ENCODE measurements around the gene BLACAT1.

Gene BLACAT1

DNA sequence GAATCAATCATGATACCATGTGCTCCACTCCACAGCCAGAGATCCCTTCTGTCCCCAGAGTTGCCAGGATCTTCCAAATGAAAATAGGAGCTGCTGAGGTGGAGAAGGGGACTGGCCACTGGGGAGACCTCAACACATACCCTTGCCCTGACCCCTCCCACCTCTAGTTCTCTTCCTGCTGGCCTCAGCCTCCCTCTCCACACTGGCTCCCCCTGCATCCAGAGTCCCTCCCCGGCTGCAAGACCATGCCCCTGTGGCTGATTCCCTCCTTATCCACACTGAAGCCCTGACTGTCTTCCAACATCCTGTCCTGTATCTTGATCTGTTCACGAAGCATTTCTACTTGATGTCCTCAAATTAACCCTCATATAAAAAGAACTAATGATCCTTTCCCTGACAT is 27.5 kb upstream of the BLACAT1 start:
- TF ChIP-seq, protein P1, sequence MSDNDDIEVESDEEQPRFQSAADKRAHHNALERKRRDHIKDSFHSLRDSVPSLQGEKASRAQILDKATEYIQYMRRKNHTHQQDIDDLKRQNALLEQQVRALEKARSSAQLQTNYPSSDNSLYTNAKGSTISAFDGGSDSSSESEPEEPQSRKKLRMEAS (IDR thresholded peaks at IDR 0.05) = no peak
- TF ChIP-seq, protein P2, sequence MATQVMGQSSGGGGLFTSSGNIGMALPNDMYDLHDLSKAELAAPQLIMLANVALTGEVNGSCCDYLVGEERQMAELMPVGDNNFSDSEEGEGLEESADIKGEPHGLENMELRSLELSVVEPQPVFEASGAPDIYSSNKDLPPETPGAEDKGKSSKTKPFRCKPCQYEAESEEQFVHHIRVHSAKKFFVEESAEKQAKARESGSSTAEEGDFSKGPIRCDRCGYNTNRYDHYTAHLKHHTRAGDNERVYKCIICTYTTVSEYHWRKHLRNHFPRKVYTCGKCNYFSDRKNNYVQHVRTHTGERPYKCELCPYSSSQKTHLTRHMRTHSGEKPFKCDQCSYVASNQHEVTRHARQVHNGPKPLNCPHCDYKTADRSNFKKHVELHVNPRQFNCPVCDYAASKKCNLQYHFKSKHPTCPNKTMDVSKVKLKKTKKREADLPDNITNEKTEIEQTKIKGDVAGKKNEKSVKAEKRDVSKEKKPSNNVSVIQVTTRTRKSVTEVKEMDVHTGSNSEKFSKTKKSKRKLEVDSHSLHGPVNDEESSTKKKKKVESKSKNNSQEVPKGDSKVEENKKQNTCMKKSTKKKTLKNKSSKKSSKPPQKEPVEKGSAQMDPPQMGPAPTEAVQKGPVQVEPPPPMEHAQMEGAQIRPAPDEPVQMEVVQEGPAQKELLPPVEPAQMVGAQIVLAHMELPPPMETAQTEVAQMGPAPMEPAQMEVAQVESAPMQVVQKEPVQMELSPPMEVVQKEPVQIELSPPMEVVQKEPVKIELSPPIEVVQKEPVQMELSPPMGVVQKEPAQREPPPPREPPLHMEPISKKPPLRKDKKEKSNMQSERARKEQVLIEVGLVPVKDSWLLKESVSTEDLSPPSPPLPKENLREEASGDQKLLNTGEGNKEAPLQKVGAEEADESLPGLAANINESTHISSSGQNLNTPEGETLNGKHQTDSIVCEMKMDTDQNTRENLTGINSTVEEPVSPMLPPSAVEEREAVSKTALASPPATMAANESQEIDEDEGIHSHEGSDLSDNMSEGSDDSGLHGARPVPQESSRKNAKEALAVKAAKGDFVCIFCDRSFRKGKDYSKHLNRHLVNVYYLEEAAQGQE (IDR thresholded peaks at IDR 0.05; ENCODE audit: low read depth) = no peak
- TF ChIP-seq EGR1 (IDR thresholded peaks at IDR 0.05) (no peak), YY1 (IDR thresholded peaks at IDR 0.05; ENCODE audit: low read depth) (no peak), RAD21 (IDR thresholded peaks at IDR 0.05; ENCODE audit: low read depth) (no peak), TEAD4 (IDR thresholded peaks at IDR 0.05) (no peak), TCF12 (IDR thresholded peaks at IDR 0.05; ENCODE audit: low read depth) (no peak), CEBPB (IDR thresholded peaks at IDR 0.05) (no peak), FOXM1 (IDR thresholded peaks at IDR 0.05; ENCODE audit: borderline replicate concordance, low read depth) (no peak), NFIC (IDR thresholded peaks at IDR 0.05) (no peak), ZBTB7A (IDR thresholded peaks at IDR 0.05; ENCODE audit: low read depth) (no peak), CREB1 (IDR thresholded peaks at IDR 0.05; ENCODE audit: low read depth) (no peak), TAF1 (IDR thresholded peaks at IDR 0.05; ENCODE audit: low read depth) (no peak), EP300 (IDR thresholded peaks at IDR 0.05; ENCODE audit: borderline replicate concordance) (no peak)
- TF ChIP-seq, protein P3, sequence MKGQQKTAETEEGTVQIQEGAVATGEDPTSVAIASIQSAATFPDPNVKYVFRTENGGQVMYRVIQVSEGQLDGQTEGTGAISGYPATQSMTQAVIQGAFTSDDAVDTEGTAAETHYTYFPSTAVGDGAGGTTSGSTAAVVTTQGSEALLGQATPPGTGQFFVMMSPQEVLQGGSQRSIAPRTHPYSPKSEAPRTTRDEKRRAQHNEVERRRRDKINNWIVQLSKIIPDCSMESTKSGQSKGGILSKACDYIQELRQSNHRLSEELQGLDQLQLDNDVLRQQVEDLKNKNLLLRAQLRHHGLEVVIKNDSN (IDR thresholded peaks at IDR 0.05) = no peak

GRCh38 chr1:205481629-205482151 is 25.8 kb upstream of the BLACAT1 start:
- no peak for TF ChIP-seq EGR1 (IDR thresholded peaks at IDR 0.05)
- no peak for TF ChIP-seq RAD21 (IDR thresholded peaks at IDR 0.05; ENCODE audit: low read depth)
- TF ChIP-seq NFIC (IDR thresholded peaks at IDR 0.05) = no peak
- TF ChIP-seq, protein P1 (IDR thresholded peaks at IDR 0.05) = no peak
- no peak for TF ChIP-seq FOXM1 (IDR thresholded peaks at IDR 0.05; ENCODE audit: borderline replicate concordance, low read depth)
- no peak for TF ChIP-seq CREB1 (IDR thresholded peaks at IDR 0.05; ENCODE audit: low read depth)

GRCh38 chr1:205481218-205481617 is 25.4 kb upstream of the BLACAT1 start:
- no peak for TF ChIP-seq YY1 (IDR thresholded peaks at IDR 0.05; ENCODE audit: low read depth)
- no peak for TF ChIP-seq RAD21 (IDR thresholded peaks at IDR 0.05; ENCODE audit: low read depth)
- no peak for TF ChIP-seq TCF12 (IDR thresholded peaks at IDR 0.05; ENCODE audit: low read depth)
- TF ChIP-seq TAF1 (IDR thresholded peaks at IDR 0.05; ENCODE audit: low read depth) = no peak
- TF ChIP-seq CREB1 (IDR thresholded peaks at IDR 0.05; ENCODE audit: low read depth) = no peak
- no peak for TF ChIP-seq ZBTB7A (IDR thresholded peaks at IDR 0.05; ENCODE audit: low read depth)
- no peak for TF ChIP-seq EGR1 (IDR thresholded peaks at IDR 0.05)
- TF ChIP-seq FOXM1 (IDR thresholded peaks at IDR 0.05; ENCODE audit: borderline replicate concordance, low read depth) = no peak
- TF ChIP-seq NFIC (IDR thresholded peaks at IDR 0.05) = no peak
- TF ChIP-seq, protein P1 (IDR thresholded peaks at IDR 0.05) = no peak
- TF ChIP-seq, protein P2 (IDR thresholded peaks at IDR 0.05; ENCODE audit: low read depth) = no peak

- TF ChIP-seq CREB1 (IDR thresholded peaks at IDR 0.05; ENCODE audit: low read depth) = no peak
- no peak for TF ChIP-seq CEBPB (IDR thresholded peaks at IDR 0.05)
- TF ChIP-seq NFIC (IDR thresholded peaks at IDR 0.05) = no peak
- TF ChIP-seq, protein P2 (IDR thresholded peaks at IDR 0.05; ENCODE audit: low read depth) = no peak
- TF ChIP-seq TAF1 (IDR thresholded peaks at IDR 0.05; ENCODE audit: low read depth) = no peak
- TF ChIP-seq RAD21 (IDR thresholded peaks at IDR 0.05; ENCODE audit: low read depth) = no peak
- no peak for TF ChIP-seq YY1 (IDR thresholded peaks at IDR 0.05; ENCODE audit: low read depth)
- no peak for TF ChIP-seq FOXM1 (IDR thresholded peaks at IDR 0.05; ENCODE audit: borderline replicate concordance, low read depth)
- TF ChIP-seq TCF12 (IDR thresholded peaks at IDR 0.05; ENCODE audit: low read depth) = no peak
- no peak for TF ChIP-seq ZBTB7A (IDR thresholded peaks at IDR 0.05; ENCODE audit: low read depth)
- TF ChIP-seq TEAD4 (IDR thresholded peaks at IDR 0.05) = no peak
- no peak for TF ChIP-seq EP300 (IDR thresholded peaks at IDR 0.05; ENCODE audit: borderline replicate concordance)
- no peak for TF ChIP-seq EGR1 (IDR thresholded peaks at IDR 0.05)
- TF ChIP-seq, protein P1 (IDR thresholded peaks at IDR 0.05) = no peak
- TF ChIP-seq, protein P3 (IDR thresholded peaks at IDR 0.05) = no peak
Observed at GRCh38 chr1:205480349-205480985, 24.6 kb upstream of the BLACAT1 start.
